GM18526 (cell line): ENCODE data around the gene GRM4.

ENCODE experiments used
- POLR2A ChIP-seq: IDR thresholded peaks from 3 replicates; pipeline ENCODE4 v1.6.1; 2011; ENCODE audit not compliant: insufficient read length; ENCODE audit errors: extremely low read depth

GRM4 gene

DNA sequence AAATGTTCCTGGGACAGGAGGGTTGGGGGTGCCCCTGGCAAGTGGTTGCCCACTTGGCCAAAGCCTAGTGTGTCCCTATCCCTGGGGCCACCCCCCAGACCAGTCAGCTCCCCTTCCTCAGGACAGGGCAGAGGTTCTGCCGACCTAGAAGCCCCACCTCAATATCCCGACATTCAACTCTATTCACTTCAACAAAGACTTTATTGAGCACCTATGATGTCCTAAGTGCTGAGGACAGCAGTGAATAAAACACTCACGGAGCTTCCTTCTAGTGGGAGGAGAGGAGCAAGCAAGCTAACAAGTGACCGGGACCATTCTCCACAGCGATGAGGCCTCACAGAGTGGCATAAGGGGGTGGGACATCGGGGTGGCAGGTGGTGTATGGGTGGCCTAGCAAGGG is 52.7 kb downstream of the GRM4 start:
- no peak for TF ChIP-seq POLR2A

DNA sequence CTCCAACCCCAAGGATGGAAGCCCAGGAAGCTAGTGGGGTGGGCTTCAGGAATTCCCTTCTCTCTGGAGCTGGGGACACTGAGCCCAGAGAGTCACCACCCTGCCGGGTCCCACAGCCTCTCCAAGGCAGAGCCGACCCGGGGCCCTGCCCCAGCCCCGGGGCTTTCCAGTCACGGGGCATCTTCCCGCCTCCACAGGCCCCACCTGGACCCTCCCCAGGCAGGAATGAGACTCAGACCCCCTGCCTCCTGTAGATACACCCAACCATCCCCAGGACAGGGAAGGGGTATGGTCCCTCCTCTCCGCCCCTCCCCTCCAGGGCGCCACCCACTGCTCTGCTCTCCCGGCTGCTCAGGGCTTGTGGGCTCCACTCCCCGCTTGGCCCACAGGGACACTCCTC is 53.3 kb downstream of the GRM4 start:
- TF ChIP-seq POLR2A = no peak

DNA sequence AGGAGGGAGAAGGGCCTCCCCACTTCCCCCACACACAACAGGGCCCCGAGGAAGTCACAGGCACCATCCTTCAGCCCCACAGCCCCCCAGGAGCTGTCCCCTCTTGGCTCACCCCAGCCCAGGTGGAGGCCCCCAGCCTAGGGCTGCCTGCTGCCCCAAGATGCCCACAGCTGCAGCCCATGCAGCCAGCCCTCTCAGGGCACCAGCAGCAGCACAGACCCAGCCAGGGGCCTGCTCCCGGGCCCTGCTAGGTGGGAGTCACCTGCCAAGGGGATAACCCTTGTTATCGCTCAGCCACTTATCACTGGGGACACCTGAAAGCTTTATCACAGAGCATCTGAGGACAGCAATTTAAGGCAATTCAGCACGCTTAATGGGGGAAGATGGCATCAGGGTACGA is 55.0 kb downstream of the GRM4 start:
- no peak for TF ChIP-seq POLR2A

DNA sequence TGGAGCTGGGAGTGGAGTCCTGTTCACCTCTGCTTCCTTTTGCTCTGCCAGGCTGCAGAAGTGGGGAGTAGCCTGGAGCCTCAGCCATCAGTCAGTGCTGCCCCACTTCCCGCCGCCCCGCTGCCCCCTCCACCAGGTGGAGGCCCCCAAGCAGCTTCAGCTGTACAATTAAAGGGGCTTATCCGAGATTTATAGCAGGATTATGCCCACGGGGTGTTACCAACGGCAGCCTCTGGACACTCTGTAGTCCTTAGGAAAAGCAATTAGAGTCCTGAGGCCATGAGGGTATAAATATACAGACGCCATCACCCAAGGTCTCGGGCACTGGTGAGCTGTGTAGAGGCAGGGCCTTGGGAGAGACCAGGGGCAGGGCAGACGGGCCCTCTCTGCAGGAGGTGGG is 55.4 kb downstream of the GRM4 start:
- no peak for TF ChIP-seq POLR2A

DNA sequence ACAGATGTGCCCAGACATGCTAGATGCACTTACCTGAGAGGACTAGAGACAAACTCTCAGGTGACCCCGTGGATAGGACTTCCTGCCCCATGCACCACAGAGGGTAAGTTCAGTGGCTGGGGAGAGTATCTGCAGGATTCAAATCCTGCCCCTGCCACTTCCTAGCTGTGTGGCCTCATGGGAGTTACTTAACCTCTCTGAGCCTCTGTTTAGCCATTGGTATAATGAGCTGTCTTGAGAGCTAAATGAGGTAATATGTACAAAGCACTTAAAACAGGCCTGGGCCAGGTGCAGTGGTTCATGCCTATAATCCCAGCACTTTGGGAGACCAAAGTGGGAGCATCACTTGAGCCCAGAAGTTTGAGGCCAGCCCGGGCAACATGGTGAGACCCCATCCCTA is 59.3 kb downstream of the GRM4 start:
- TF ChIP-seq POLR2A = no peak

DNA sequence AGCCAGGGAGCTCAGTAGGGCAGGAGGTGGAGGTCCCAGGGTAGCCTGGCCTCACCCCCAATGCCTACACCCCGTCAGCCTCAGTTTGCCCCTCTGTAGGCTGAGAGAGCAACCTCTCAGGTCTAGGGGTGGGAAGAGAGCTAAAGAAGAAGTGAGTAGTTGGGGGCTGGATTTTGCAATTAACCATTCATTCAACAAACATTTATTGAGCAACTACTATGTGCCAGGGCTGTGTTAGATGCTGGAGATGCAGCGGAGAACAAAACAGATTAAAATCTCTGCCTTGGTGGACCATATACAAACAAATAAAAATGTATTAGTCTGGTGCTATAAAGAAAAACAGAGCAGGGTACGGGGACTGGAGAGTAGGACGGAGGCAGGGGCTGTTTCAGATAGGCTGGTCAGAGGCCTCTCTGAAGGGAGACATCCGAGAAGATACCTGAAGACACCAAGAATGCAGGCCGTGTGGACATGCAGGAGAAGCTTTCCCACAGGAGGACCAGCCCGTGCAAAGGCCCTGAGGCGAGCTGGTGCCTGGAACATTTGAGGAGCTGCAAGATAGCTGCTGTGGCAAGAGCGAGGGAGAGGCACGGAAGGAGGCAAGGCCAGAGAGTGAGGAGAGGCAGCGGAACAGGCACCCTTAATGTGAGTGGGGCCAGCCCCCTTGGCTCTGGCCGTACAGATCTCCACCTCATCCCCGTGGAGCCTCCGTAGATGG is 60.3 kb downstream of the GRM4 start:
- TF ChIP-seq POLR2A = no peak

DNA sequence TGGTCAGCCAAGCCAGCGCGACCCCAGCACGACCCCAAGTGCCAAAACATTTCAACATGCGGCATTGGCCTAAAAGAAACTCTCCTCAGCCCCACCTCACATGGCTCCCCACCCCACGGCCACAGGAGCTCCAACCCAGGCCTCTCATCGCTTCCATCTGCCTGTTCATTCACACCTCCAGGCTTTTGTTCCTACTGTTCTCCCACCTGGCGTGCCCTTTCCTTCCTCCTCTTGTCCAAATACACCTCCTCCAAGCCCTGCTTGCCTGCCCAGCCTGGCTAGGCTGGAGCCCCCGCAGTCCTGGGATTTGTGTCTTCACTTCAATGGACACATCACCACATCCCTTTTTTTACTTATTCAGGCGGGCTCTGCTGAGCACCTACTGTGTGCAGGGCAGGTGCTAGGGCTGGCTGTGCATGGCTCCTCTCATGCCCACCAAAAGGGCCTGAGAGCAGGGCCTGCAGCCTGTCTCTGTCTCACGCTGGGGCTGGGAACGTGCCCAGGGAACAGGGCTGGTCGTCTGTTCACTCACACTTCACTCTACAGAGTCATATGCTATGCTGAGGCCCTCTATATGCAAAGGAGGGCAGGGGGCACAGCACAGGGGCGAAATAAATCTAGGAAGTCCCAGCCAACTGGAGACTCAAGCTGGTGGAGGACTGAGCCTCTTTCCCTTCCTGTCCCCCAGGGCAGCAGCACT is 61.1 kb downstream of the GRM4 start:
- TF ChIP-seq POLR2A = no peak

DNA sequence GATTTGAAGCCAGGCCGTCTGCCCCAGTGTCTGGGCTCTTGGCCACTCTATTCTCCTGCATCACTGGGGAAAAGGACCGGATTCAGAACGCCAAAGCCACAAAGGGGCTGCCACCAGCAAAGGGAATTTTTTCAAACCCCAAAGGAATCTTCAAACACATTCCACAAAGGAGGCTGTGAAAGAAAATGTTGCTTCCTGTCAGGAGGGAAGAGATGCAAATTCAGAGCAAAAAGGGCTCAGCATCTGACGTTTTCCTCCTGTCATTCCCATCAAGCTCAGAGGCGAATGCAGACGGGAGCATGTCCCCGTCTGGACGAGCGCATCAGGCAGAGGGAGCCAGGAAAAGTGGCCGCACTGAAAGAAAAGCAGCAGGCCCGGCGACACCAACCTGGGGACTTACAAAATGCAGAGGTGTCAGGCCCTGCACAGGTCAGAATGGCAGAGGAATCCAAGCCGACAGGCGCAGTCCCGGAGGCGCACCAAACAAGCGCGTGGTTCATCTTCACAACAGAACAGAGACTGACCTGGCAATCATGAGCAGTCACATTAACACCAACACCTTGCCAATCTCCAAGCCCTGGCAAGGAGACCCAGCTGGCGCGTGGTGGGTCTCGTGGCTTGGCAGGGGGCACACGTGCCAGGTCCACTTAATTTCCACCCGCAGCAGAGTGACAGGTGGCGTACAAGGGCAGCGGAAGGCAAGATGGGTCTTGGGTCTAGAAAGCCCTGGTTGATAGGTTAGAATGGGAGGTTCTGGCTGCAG is 62.8 kb downstream of the GRM4 start:
- TF ChIP-seq POLR2A = no peak

DNA sequence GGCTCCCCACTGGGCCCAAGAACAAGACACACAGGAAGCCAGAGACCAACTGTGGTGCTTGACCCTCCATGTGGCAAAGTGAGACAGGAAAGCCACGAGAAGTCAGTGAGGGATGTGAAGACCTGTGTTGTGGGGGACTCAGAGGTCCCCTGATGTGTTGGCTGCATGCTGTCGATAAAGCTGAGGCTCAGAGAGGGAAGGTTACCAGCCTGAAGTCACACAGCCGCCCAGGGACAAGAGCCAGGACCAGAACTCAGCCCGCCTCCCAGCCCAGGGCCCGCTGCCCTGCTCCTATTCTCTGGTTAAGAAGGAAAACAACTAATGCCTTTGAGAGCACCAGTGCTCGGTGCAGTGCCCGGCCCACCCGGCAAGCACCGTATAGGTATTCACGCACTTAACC is 63.5 kb downstream of the GRM4 start:
- TF ChIP-seq POLR2A = no peak

DNA sequence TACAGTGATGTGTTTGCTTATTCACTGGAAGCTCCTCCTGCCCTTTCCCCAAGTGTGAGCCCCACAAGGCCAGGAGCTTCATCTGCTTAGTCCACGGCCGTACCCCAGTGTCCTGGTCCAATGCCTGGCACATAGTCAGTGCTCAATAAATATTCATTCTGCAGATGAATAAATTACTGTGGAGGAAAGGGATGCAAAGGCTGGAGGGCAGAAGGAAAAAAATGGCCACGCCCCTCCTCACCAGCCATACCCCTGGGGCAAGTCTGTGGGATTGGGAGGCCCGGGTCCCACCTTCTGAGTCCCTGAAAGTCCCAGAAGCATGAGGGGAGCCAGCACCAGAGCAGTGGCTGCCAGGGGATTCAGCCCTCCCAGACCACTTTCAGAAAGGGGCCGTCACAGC is 65.5 kb downstream of the GRM4 start:
- TF ChIP-seq POLR2A = no peak

DNA sequence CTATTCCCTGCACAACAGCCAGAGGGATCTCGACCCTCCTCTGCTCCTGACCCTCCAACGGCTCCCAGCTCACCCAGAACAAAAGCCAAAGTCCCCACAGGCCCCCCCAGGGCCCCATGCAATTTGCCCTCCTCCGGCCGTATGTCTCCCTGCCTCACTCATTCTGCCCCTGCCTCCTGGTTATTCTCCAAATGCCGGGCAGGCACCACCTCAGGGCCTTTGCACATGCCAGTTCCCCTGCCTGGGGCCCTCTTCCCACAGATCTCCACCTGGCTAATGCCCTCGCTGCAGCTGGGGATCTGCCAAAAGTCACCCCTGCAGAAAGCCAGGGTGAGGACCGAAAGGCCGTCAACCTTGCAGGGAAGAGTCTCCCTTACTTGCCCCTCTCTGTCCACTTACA is 66.0 kb downstream of the GRM4 start:
- TF ChIP-seq POLR2A = no peak

DNA sequence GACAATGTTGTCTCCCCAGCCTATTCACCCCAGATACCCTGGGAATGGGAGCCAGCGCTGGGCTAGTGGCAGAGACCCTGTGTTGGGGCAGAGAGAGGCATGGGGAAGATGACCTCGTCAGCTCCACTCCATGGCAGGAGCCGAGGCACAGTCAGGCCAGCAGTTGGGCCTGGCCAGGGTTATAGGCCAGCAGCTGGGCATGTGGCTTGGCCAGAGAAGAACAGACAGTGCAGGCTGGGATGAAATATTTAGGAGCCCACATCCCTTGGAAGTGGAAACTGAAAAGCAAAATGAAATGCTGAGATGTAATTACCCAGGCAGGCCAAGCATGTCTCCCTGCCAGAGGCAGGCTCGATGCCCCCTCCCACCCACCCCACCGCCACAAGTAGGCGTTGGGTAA is 70.0 kb downstream of the GRM4 start:
- no peak for TF ChIP-seq POLR2A

DNA sequence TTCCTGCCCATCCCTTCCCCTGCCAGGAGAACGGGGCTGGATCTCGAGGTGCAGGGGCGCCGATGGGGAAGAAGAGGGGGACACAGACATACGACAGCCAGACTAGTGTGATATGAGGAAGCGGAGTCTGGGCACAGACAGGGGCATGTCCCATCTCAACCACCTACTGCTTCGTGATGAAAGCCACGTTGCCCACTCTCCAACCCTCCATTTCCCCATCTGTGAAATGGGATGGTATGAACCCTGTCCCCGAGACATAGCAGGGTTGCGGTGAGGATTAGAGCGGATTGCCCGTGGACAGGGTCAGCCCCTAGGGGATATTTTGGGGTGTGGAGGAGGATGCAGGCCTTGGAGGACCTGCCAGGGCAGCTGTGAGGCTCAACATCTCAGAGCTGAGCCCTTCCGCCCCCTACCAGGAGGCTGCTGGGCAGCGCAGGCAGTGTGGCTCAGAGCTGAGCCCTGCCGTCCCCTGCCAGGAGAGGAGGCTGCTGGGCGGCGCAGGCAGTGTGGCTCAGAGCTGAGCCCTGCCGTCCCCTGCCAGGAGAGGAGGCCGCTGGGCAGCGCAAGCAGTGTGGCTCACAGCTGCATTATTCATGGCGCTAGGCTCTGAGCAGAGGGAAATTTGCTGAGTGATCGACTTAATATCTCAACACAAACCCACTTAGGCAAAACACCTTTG is 71.7 kb downstream of the GRM4 start:
- no peak for TF ChIP-seq POLR2A

DNA sequence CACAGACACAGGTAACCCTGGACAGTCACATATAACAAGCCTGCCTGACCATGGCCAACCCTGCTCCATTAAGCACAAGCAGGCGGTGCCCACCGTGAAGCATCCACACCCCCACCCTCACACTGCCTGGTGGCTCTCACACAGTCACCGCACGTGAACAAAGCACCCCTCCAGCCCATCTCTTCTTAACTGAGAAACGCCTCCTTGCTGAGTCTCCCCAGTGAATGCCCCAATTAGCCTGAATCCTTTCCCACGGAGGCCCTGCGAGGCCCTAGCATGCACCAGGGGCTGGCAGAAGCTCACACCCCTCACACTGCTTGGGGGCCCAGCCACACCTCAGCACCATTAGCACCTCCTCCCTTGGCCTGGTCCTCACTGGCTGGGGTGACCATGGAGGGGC is 72.3 kb downstream of the GRM4 start:
- TF ChIP-seq POLR2A = no peak

DNA sequence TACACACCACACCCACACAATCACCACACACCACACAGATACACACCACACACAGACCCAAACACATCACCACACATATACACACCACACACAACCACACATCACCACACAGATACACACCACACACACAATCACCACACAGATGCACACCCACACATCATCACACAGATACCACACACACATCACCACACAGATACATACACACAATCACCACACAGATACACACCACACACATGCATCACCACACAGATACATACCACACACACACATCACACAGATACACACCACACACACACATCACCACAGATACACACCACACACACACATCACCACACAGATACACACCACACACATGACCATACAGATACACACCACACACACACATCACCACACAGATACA is 73.2 kb downstream of the GRM4 start:
- no peak for TF ChIP-seq POLR2A
